Osteoblast (primary cell): ENCODE data around the gene ASF1A. TPM values are rescaled to one million over a fixed set of nuclear protein-coding genes. Genes with fewer than 3 reads are reported as not detected.

Experiments used
- DNase-seq: peaks from one replicate; pipeline ENCODE4 v3.0.0; 2011; ENCODE audit warnings: low spot score, mixed read lengths; ENCODE audit not compliant: insufficient read length; ENCODE audit errors: missing footprints
- H2AFZ ChIP-seq: 2 replicates; pipeline ENCODE4 v1.6.0; 2011; ENCODE audit warnings: mild to moderate bottlenecking, low read length
- H3K27ac ChIP-seq: 2 replicates; pipeline ENCODE4 v1.5.1; 2011; ENCODE audit warnings: mild to moderate bottlenecking, low read depth, low read length, moderate library complexity
- H3K27me3 ChIP-seq: 2 replicates; pipeline ENCODE4 v1.6.0; 2012; ENCODE audit warnings: mild to moderate bottlenecking, control low read depth, inconsistent platforms, low read length, moderate library complexity; ENCODE audit not compliant: insufficient read depth
- H3K36me3 ChIP-seq: 2 replicates; pipeline ENCODE4 v1.5.1; 2011; ENCODE audit warnings: mild to moderate bottlenecking, low read length, control low read depth, moderate library complexity; ENCODE audit not compliant: insufficient read depth
- H3K4me1 ChIP-seq: 2 replicates; pipeline ENCODE4 v1.5.1; 2011; ENCODE audit warnings: mild to moderate bottlenecking, low read length, control low read depth, moderate library complexity; ENCODE audit not compliant: insufficient read depth
- H3K4me2 ChIP-seq: 2 replicates; pipeline ENCODE4 v1.6.0; 2011; ENCODE audit warnings: mild to moderate bottlenecking, low read length; ENCODE audit not compliant: insufficient read depth
- H3K4me3 ChIP-seq: fragments of 200-600 bp; sonication (generic); 3 replicates; pipeline ENCODE4 v1.5.1; 2012; ENCODE audit warnings: mild to moderate bottlenecking, low read length, inconsistent platforms; ENCODE audit not compliant: insufficient read depth
- H3K79me2 ChIP-seq: 2 replicates; pipeline ENCODE4 v1.6.0; 2012; ENCODE audit warnings: mild to moderate bottlenecking, low read length, control low read depth, inconsistent platforms; ENCODE audit not compliant: insufficient read depth
- H3K9me3 ChIP-seq: 2 replicates; pipeline ENCODE4 v1.5.1; 2011; ENCODE audit warnings: low read depth, low read length, control low read depth
- H4K20me1 ChIP-seq: 2 replicates; pipeline ENCODE4 v1.6.0; 2012; ENCODE audit warnings: mild to moderate bottlenecking, low read length, control low read depth; ENCODE audit not compliant: insufficient read depth
- CTCF ChIP-seq: IDR thresholded peaks from 2 replicates; pipeline ENCODE4 v1.5.1; 2011; ENCODE audit warnings: mild to moderate bottlenecking, low read depth, low read length, moderate library complexity; ENCODE audit errors: extremely low read depth
- total RNA-seq: library from RNA; depleted of rRNA; stranded (reverse); fragments of >200 nt; gene quantifications from 2 replicates; pipeline ENCODE4 v1.2.3, GENCODE V29; 2012

Gene ASF1A
- total RNA-seq, 1 donor: 15.2 TPM

- H2AFZ ChIP-seq: peak overlapping the region; percentile 86
- peaks cover 76% of the 10 kb centered on the region for H3K79me2 ChIP-seq
- no peak for TF ChIP-seq CTCF
- H4K20me1 ChIP-seq: no peaks in the 10 kb centered on the region
- no peaks in the 10 kb centered on the region for H3K36me3 ChIP-seq
- peak overlapping the region; percentile 87 for H3K4me3 ChIP-seq
- H3K9me3 ChIP-seq: no peaks in the 10 kb centered on the region
- H3K27ac ChIP-seq: peak overlapping the region; percentile 90
- H3K4me1 ChIP-seq: peaks cover 31% of the 10 kb centered on the region
- DNase-seq: no peak
- H3K4me2 ChIP-seq: peak overlapping the region; percentile 83
- H3K27me3 ChIP-seq: no peaks in the 10 kb centered on the region
Measured at GRCh38 chr6:118893064-118893806, 717 bp upstream of the ASF1A start.

GRCh38 chr6:118894425-118895260 is 691 bp downstream of the ASF1A start:
- peaks cover 4% of the 10 kb centered on the region for H3K36me3 ChIP-seq
- peak overlapping the region; percentile 87 for H3K4me3 ChIP-seq
- H3K79me2 ChIP-seq: peaks cover 76% of the 10 kb centered on the region
- H3K4me2 ChIP-seq: peak overlapping the region; percentile 92
- H3K4me1 ChIP-seq: peaks cover 31% of the 10 kb centered on the region
- H2AFZ ChIP-seq: peak overlapping the region; percentile 84
- peak; percentile 95 for DNase-seq
- H4K20me1 ChIP-seq: no peaks in the 10 kb centered on the region
- peak overlapping the region; percentile 81 for H3K27ac ChIP-seq
- TF ChIP-seq CTCF: no peak
- no peaks in the 10 kb centered on the region for H3K27me3 ChIP-seq
- no peaks in the 10 kb centered on the region for H3K9me3 ChIP-seq

- H2AFZ ChIP-seq: peak overlapping the region; percentile 73
- H3K4me1 ChIP-seq: peaks cover 31% of the 10 kb centered on the region
Measured at GRCh38 chr6:118895261-118895560, 1.3 kb downstream of the ASF1A start.

More at GRCh38 chr6:118895261-118895560, 1.3 kb downstream of the ASF1A start:
- H3K27me3 ChIP-seq: no peaks in the 10 kb centered on the region
- peak overlapping the region; percentile 87 for H3K4me3 ChIP-seq
- peaks cover 4% of the 10 kb centered on the region for H3K36me3 ChIP-seq
- peak overlapping the region; percentile 81 for H3K27ac ChIP-seq
- TF ChIP-seq CTCF: no peak
- H3K4me2 ChIP-seq: peak overlapping the region; percentile 92
- H4K20me1 ChIP-seq: no peaks in the 10 kb centered on the region
- peaks cover 76% of the 10 kb centered on the region for H3K79me2 ChIP-seq
- H3K9me3 ChIP-seq: no peaks in the 10 kb centered on the region
- DNase-seq: no peak
